Measurements from ENCODE around the gene NT5DC4. TPM values are rescaled to one million over a fixed set of nuclear protein-coding genes. Genes with fewer than 3 reads are reported as not detected.

The NT5DC4 gene
- total and polyA plus RNA-seq, 12 donors, result 0.22 to 0.56 (median 0.24) TPM; not detected in 9

GRCh38 chr2:112680666-112681101 lies 40.1 kb upstream of the NT5DC4 start:
- DNase-seq, result no peak
- no peaks in the 10 kb centered on the region for H3K27me3 ChIP-seq
- WGBS, 4 donors, result 74 to 81% (median 76%) methylated on average over 5 of the region's 5 CpGs
- intact Hi-C loops (cut with DNase I), result loop anchor here in 1 of 2 donors (10.0 kb wide), 1 partner anchor 56 kb away; no protein-coding TSS in a partner anchor
- no peak overlapping the region for H3K4me3 ChIP-seq
- H3K27ac ChIP-seq, result no peak overlapping the region
- H3K4me1 ChIP-seq (replicated peaks in 1 of 2), result no peaks in the 10 kb centered on the region
- H3K36me3 ChIP-seq (replicated peaks in 1 of 2), result no peaks in the 10 kb centered on the region
- no peaks in the 10 kb centered on the region for H3K9me3 ChIP-seq (replicated peaks in 1 of 3)
- TF ChIP-seq, protein P1, sequence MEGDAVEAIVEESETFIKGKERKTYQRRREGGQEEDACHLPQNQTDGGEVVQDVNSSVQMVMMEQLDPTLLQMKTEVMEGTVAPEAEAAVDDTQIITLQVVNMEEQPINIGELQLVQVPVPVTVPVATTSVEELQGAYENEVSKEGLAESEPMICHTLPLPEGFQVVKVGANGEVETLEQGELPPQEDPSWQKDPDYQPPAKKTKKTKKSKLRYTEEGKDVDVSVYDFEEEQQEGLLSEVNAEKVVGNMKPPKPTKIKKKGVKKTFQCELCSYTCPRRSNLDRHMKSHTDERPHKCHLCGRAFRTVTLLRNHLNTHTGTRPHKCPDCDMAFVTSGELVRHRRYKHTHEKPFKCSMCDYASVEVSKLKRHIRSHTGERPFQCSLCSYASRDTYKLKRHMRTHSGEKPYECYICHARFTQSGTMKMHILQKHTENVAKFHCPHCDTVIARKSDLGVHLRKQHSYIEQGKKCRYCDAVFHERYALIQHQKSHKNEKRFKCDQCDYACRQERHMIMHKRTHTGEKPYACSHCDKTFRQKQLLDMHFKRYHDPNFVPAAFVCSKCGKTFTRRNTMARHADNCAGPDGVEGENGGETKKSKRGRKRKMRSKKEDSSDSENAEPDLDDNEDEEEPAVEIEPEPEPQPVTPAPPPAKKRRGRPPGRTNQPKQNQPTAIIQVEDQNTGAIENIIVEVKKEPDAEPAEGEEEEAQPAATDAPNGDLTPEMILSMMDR (IDR thresholded peaks at IDR 0.05), result no peak
- no peak for TF ChIP-seq POLR2A (IDR thresholded peaks at IDR 0.05)

DNA sequence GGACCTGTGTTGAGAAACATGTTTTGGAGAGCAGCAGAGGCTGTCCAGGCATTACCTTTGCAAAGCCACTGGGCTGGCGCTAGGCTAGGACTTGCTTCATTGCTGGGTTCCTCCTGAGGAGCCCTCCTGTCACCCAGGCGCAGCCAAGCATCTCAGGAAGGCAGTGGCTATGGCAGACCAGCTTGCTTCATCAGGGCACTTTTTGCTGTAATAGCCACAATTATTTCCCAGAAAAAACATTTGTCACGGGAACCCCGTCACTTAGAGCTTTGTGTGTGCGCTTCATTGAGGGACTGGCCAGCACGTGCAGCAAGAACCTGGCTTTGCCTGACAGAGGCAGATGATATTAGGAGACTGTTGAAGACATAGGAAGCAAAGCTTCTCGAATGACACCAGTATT lies 38.7 kb upstream of the NT5DC4 start:
- no peaks in the 10 kb centered on the region for H3K36me3 ChIP-seq (replicated peaks in 1 of 2)
- H3K9me3 ChIP-seq (replicated peaks in 1 of 3), result no peaks in the 10 kb centered on the region
- no peak overlapping the region for H3K4me3 ChIP-seq
- intact Hi-C loops (cut with DNase I), result loop anchor here in 1 of 2 donors (10.0 kb wide), 1 partner anchor 57 kb away; no protein-coding TSS in a partner anchor
- H3K27ac ChIP-seq, result no peak overlapping the region
- no peaks in the 10 kb centered on the region for H3K4me1 ChIP-seq (replicated peaks in 1 of 2)
- WGBS, 4 donors, result 74 to 87% (median 78%) methylated on average over 6 to 7 of the region's 7 CpGs
- H3K27me3 ChIP-seq, result no peaks in the 10 kb centered on the region
- TF ChIP-seq, protein P1 (IDR thresholded peaks at IDR 0.05), result no peak
- TF ChIP-seq POLR2A (IDR thresholded peaks at IDR 0.05), result no peak
- DNase-seq, result no peak

GRCh38 chr2:112683550-112684414 lies 37.0 kb upstream of the NT5DC4 start:
- 77 to 80% (median 77%) methylated on average over 11 to 12 of the region's 12 CpGs for WGBS, 4 donors
- TF ChIP-seq POLR2A (IDR thresholded peaks at IDR 0.05), result no peak
- TF ChIP-seq, protein P1 (IDR thresholded peaks at IDR 0.05), result no peak
- no peaks in the 10 kb centered on the region for H3K27me3 ChIP-seq
- H3K9me3 ChIP-seq (replicated peaks in 1 of 3), result no peaks in the 10 kb centered on the region
- H3K27ac ChIP-seq, result no peak overlapping the region
- DNase-seq, result no peak
- no peaks in the 10 kb centered on the region for H3K36me3 ChIP-seq (replicated peaks in 1 of 2)
- intact Hi-C loops (cut with DNase I), result loop anchor here in 1 of 2 donors (10.0 kb wide), 1 partner anchor 59 kb away; no protein-coding TSS in a partner anchor
- H3K4me1 ChIP-seq (replicated peaks in 1 of 2), result no peaks in the 10 kb centered on the region
- H3K4me3 ChIP-seq, result no peak overlapping the region

DNA sequence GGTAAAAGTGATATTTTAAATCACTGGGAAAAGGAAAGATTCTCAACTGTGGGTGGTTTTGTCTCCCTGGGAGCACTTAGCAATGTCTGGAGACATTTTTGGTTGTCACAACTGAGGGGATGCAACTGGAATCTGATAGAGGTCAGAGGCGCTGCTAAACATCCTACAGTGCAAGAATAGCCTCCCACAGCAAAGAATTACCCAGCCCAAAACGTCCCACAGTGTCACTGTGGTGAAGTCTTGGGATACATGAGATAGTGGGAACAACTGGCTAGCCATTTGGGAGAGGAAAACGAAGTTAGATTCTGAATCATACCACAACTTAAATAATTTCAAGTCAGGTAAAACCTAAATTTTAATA lies 36.4 kb upstream of the NT5DC4 start:
- 59 to 74% (median 64%) methylated on average over 3 of the region's 3 CpGs for WGBS, 4 donors
- TF ChIP-seq, protein P1 (IDR thresholded peaks at IDR 0.05), result no peak
- TF ChIP-seq POLR2A (IDR thresholded peaks at IDR 0.05), result no peak
- intact Hi-C loops (cut with DNase I), result loop anchor here in 1 of 2 donors (10.0 kb wide), 1 partner anchor 60 kb away; no protein-coding TSS in a partner anchor
- H3K36me3 ChIP-seq (replicated peaks in 1 of 2), result no peaks in the 10 kb centered on the region
- no peaks in the 10 kb centered on the region for H3K27me3 ChIP-seq
- no peak for DNase-seq
- no peaks in the 10 kb centered on the region for H3K9me3 ChIP-seq (replicated peaks in 1 of 3)
- no peak overlapping the region for H3K4me3 ChIP-seq
- H3K27ac ChIP-seq, result no peak overlapping the region
- no peaks in the 10 kb centered on the region for H3K4me1 ChIP-seq (replicated peaks in 1 of 2)
